Upper lobe of right lung (tissue), 1 donor: ENCODE measurements around the gene HSP90AB1. TPM values are rescaled to one million over a fixed set of nuclear protein-coding genes. Genes with fewer than 3 reads are reported as not detected.
"Not testable (repeated sequence)": the region's sequence is repeated elsewhere in the genome, so short reads cannot be mapped to it uniquely, and the experiment has no call there.

Experiments used
- ATAC-seq: fragments of 200-7000 bp; cut with Tn5 transposase; one replicate; pipeline ENCODE4 v1.9.1; 2020; ENCODE audit warnings: mild to moderate bottlenecking, moderate library complexity
- DNase-seq: peaks from one replicate; pipeline ENCODE4 v3.0.0-alpha.2; 2020
- H3K27ac ChIP-seq: fragments of 200-600 bp; one replicate; pipeline ENCODE4 v1.8.0; 2022
- H3K27me3 ChIP-seq: fragments of 200-600 bp; one replicate; pipeline ENCODE4 v1.8.0; 2022; ENCODE audit warnings: mild to moderate bottlenecking
- H3K36me3 ChIP-seq: fragments of 200-600 bp; one replicate; pipeline ENCODE4 v1.8.0; 2022
- H3K4me1 ChIP-seq: fragments of 200-600 bp; one replicate; pipeline ENCODE4 v1.8.0; 2022
- H3K4me3 ChIP-seq: fragments of 200-600 bp; one replicate; pipeline ENCODE4 v1.8.0; 2022; ENCODE audit warnings: mild to moderate bottlenecking
- H3K9me3 ChIP-seq: fragments of 200-600 bp; one replicate; pipeline ENCODE4 v1.8.0; 2022
- CTCF ChIP-seq: fragments of 200-600 bp; IDR thresholded peaks from one replicate; pipeline ENCODE4 v1.8.0; 2022; ENCODE audit warnings: antibody characterized with exemption
- intact Hi-C: fragments of 100-400 bp; cut with DNase I; formaldehyde crosslinking; loops from one replicate; pipeline ENCODE4 v1.11.0; 2022
- total RNA-seq: library from RNA; stranded (reverse); fragmentation: NEBNext Ultra II Directional; extraction: Animal tissue kit (Norgen Biotek cat#: 25700); gene quantifications from one replicate; pipeline ENCODE4 v1.2.1, GENCODE V29; 2021
- donor health status: DM: no; HTN: yes; CAD: no; lungs with severe emphysema.

Gene HSP90AB1
- total RNA-seq, 1 donor from 2014 or later = 660 TPM

GRCh38 chr6:44230034-44230675 lies 16.7 kb upstream of the HSP90AB1 start:
- Histone ChIP-seq H3K36me3 (peaks cover 38% of the 10 kb centered on the region), H3K4me1 (peaks cover 29% of the 10 kb centered on the region), H3K27ac (no peak overlapping the region), H3K4me3 (no peak overlapping the region), H3K27me3 (no peaks in the 10 kb centered on the region), H3K9me3 (no peaks in the 10 kb centered on the region)
- TF ChIP-seq CTCF = no peak
- no peak for ATAC-seq
- intact Hi-C loops = no loop called here
- DNase-seq = no peak

- ATAC-seq, H3K27ac ChIP-seq, H3K9me3 ChIP-seq, H3K27me3 ChIP-seq, intact Hi-C loops, H3K4me3 ChIP-seq, DNase-seq: not testable (repeated sequence)
- Histone ChIP-seq H3K4me1 (peaks cover 25% of the 10 kb centered on the region), H3K36me3 (peaks cover 38% of the 10 kb centered on the region)
These were observed 15.5 kb upstream of the HSP90AB1 start for GRCh38 chr6:44231426-44231825.

GRCh38 chr6:44232676-44233566 lies 14.0 kb upstream of the HSP90AB1 start:
- H3K27me3 ChIP-seq = no peaks in the 10 kb centered on the region
- ATAC-seq (no peak), DNase-seq (no peak)
- no peak overlapping the region for H3K27ac ChIP-seq
- H3K4me1 ChIP-seq = peaks cover 30% of the 10 kb centered on the region
- no peak overlapping the region for H3K4me3 ChIP-seq
- intact Hi-C loops = no loop called here
- H3K36me3 ChIP-seq = peaks cover 38% of the 10 kb centered on the region
- H3K9me3 ChIP-seq = no peaks in the 10 kb centered on the region
- TF ChIP-seq CTCF = no peak

DNA sequence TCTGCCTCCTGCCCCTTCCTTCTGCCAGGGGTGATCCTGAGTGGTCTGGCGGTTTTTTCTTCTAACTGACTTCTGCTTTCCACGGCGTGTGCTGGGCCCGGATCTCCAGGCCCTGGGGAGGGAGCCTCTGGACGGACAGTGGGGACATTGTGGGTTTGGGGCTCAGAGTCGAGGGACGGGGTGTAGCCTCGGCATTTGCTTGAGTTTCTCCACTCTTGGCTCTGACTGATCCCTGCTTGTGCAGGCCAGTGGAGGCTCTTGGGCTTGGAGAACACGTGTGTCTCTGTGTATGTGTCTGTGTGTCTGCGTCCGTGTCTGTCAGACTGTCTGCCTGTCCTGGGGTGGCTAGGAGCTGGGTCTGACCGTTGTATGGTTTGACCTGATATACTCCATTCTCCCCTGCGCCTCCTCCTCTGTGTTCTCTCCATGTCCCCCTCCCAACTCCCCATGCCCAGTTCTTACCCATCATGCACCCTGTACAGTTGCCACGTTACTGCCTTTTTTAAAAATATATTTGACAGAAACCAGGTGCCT lies 13.3 kb upstream of the HSP90AB1 start:
- intact Hi-C loops = no loop called here
- Histone ChIP-seq H3K36me3 (peaks cover 38% of the 10 kb centered on the region), H3K27me3 (no peaks in the 10 kb centered on the region), H3K4me1 (peaks cover 30% of the 10 kb centered on the region), H3K27ac (peak overlapping the region; percentile 65), H3K9me3 (no peaks in the 10 kb centered on the region), H3K4me3 (no peak overlapping the region)
- DNase-seq = no peak
- no peak for TF ChIP-seq CTCF
- ATAC-seq = no peak

- intact Hi-C loops = loop anchor here (5.0 kb wide), 1 partner anchor 52 kb away; no protein-coding TSS in a partner anchor
- peaks cover 30% of the 10 kb centered on the region for H3K4me1 ChIP-seq
- TF ChIP-seq CTCF = peak; percentile 71
These were observed 12.5 kb upstream of the HSP90AB1 start for GRCh38 chr6:44234101-44235025.

More at GRCh38 chr6:44234101-44235025, 12.5 kb upstream of the HSP90AB1 start:
- ATAC-seq (peak; percentile 60), DNase-seq (peak; percentile 75)
- no peak overlapping the region for H3K4me3 ChIP-seq
- H3K9me3 ChIP-seq = no peaks in the 10 kb centered on the region
- peaks cover 37% of the 10 kb centered on the region for H3K36me3 ChIP-seq
- peak overlapping the region; percentile 65 for H3K27ac ChIP-seq
- H3K27me3 ChIP-seq = no peaks in the 10 kb centered on the region
